ENCODE results near the gene SPAG6.

Gene SPAG6

GRCh38 chr10:22372298-22372697 lies 27.0 kb downstream of the SPAG6 start:
- Histone ChIP-seq H3K36me3 (replicated peaks; ENCODE audit: insufficient read depth, low read length) (no peaks in the 10 kb centered on the region), H3K4me2 (ENCODE audit: low read depth, low read length) (no peak overlapping the region), H3K79me2 (ENCODE audit: low read length) (no peaks in the 10 kb centered on the region), H3F3A (ENCODE audit: insufficient read depth, low read length) (no peaks in the 10 kb centered on the region), H4K20me1 (ENCODE audit: insufficient read depth, low read length) (no peaks in the 10 kb centered on the region), H3K27ac (ENCODE audit: low read length) (no peak overlapping the region), H3K9me3 (replicated peaks; ENCODE audit: insufficient read depth, low read length) (no peaks in the 10 kb centered on the region), H3K4me1 (ENCODE audit: low read length) (peaks cover 21% of the 10 kb centered on the region), H3K9me2 (replicated peaks; ENCODE audit: insufficient read depth, low read length) (no peaks in the 10 kb centered on the region), H3K4me3 (ENCODE audit: low read length) (no peak overlapping the region), H3K27me3 (replicated peaks; ENCODE audit: insufficient read depth, low read length) (no peaks in the 10 kb centered on the region), H3K9ac (ENCODE audit: low read length) (no peak overlapping the region), H2AFZ (ENCODE audit: low read length) (no peak overlapping the region)
- TF ChIP-seq CTCF (IDR thresholded peaks at IDR 0.05; ENCODE audit: low read length) (no peak), EZH2 (optimal IDR thresholded peaks at IDR 0.05; ENCODE audit: low read depth, low read length) (no peak), EZH2phosphoT487 (IDR thresholded peaks at IDR 0.05; ENCODE audit: low read length) (no peak)
- no peak for DNase-seq

DNA sequence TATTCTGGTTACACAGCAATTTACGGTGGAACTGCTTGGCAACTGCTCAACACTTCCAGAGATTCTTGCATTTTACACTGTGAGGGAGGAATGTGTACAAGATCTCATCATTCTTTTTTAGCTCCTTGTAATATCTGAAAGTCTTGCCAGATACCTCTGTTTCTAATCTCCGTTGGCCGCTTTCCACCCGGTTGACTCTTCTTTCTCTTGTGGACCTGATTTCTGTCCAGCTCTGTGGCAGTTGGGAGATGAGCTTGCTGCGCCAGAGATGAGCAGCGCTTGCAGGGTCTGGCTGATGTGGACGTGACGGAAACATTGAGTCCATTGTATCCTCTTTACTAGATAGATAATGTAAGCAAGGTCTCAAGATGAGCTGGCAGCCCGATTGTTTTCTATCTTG lies 27.6 kb downstream of the SPAG6 start:
- TF ChIP-seq EZH2phosphoT487 (IDR thresholded peaks at IDR 0.05; ENCODE audit: low read length), result no peak
- TF ChIP-seq EZH2 (optimal IDR thresholded peaks at IDR 0.05; ENCODE audit: low read depth, low read length), result no peak
- TF ChIP-seq CTCF (IDR thresholded peaks at IDR 0.05; ENCODE audit: low read length), result no peak
- Histone ChIP-seq H3K9ac (ENCODE audit: low read length) (no peak overlapping the region), H3K27me3 (replicated peaks; ENCODE audit: insufficient read depth, low read length) (no peaks in the 10 kb centered on the region), H3K27ac (ENCODE audit: low read length) (no peak overlapping the region), H2AFZ (ENCODE audit: low read length) (no peak overlapping the region), H3F3A (ENCODE audit: insufficient read depth, low read length) (no peaks in the 10 kb centered on the region), H3K36me3 (replicated peaks; ENCODE audit: insufficient read depth, low read length) (no peaks in the 10 kb centered on the region), H3K4me2 (ENCODE audit: low read depth, low read length) (no peak overlapping the region), H3K4me1 (ENCODE audit: low read length) (peaks cover 17% of the 10 kb centered on the region), H3K4me3 (ENCODE audit: low read length) (no peak overlapping the region), H4K20me1 (ENCODE audit: insufficient read depth, low read length) (no peaks in the 10 kb centered on the region), H3K79me2 (ENCODE audit: low read length) (no peaks in the 10 kb centered on the region), H3K9me2 (replicated peaks; ENCODE audit: insufficient read depth, low read length) (no peaks in the 10 kb centered on the region), H3K9me3 (replicated peaks; ENCODE audit: insufficient read depth, low read length) (no peaks in the 10 kb centered on the region)
- DNase-seq, result no peak

GRCh38 chr10:22374489-22375126 lies 29.3 kb downstream of the SPAG6 start:
- Histone ChIP-seq H3K4me2 (ENCODE audit: low read depth, low read length) (no peak overlapping the region), H3K79me2 (ENCODE audit: low read length) (no peaks in the 10 kb centered on the region), H2AFZ (ENCODE audit: low read length) (no peak overlapping the region), H4K20me1 (ENCODE audit: insufficient read depth, low read length) (no peaks in the 10 kb centered on the region), H3K4me1 (ENCODE audit: low read length) (peaks cover 27% of the 10 kb centered on the region), H3K36me3 (replicated peaks; ENCODE audit: insufficient read depth, low read length) (no peaks in the 10 kb centered on the region), H3K4me3 (ENCODE audit: low read length) (no peak overlapping the region), H3K9me2 (replicated peaks; ENCODE audit: insufficient read depth, low read length) (no peaks in the 10 kb centered on the region), H3K27ac (ENCODE audit: low read length) (no peak overlapping the region), H3K9ac (ENCODE audit: low read length) (no peak overlapping the region), H3K27me3 (replicated peaks; ENCODE audit: insufficient read depth, low read length) (no peaks in the 10 kb centered on the region), H3K9me3 (replicated peaks; ENCODE audit: insufficient read depth, low read length) (no peaks in the 10 kb centered on the region), H3F3A (ENCODE audit: insufficient read depth, low read length) (peaks cover 12% of the 10 kb centered on the region)
- no peak for DNase-seq
- TF ChIP-seq EZH2phosphoT487 (IDR thresholded peaks at IDR 0.05; ENCODE audit: low read length), result no peak
- TF ChIP-seq CTCF (IDR thresholded peaks at IDR 0.05; ENCODE audit: low read length), result no peak
- TF ChIP-seq EZH2 (optimal IDR thresholded peaks at IDR 0.05; ENCODE audit: low read depth, low read length), result no peak
